Suprapubic skin (tissue), 4 donors: ENCODE results near the gene FLT1.

ENCODE experiments used
- EP300 ChIP-seq: sonication (generic); formaldehyde crosslinking; IDR thresholded peaks from one replicate; pipeline ENCODE4 v1.6.1; 2017; ENCODE audit warnings: antibody characterized with exemption
- POLR2A ChIP-seq, 2 donors: fragments of 450-650 bp; IDR thresholded peaks; one replicate each; pipeline ENCODE4 v1.6.1; 2017; ENCODE audit warnings: antibody characterized with exemption in 2 of 2, mild to moderate bottlenecking in 2 of 2, moderate library complexity in 2 of 2
- POLR2AphosphoS5 ChIP-seq, 3 donors: sonication (generic); formaldehyde crosslinking; IDR thresholded peaks; one replicate each; pipeline ENCODE4 v1.6.1; 2017; ENCODE audit warnings: antibody characterized with exemption in 3 of 3
- TF ChIP-seq, protein P1 (sequence below), 2 donors: fragments of 200-600 bp in 1 of 2; fragments of 450-650 bp in 1 of 2; sonication (generic) in 1 of 2; IDR thresholded peaks; one replicate each; pipeline ENCODE4 v1.5.1; 2016 to 2019; ENCODE audit warnings: antibody characterized with exemption in 2 of 2, mild to moderate bottlenecking in 1 of 2, moderate library complexity in 1 of 2

DNA sequence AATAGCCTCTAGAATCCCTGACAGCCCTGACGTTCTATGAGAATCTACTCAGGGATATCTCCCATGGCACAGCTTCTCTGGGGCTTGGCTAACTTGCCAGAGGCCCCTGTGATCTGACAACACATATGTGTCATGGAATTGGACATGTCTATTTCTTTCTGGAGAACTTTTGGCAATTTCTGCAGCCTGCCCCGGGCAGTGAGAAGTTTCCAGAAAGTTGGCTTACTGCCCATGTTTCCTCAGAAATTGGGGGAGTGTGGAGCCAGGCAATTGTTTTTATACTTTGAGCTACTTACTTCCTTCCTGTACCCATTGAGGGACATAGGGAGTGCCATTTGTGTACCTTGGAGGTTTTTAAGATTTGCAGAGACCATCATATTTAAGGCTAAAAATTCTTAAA, 98.9 kb downstream of the FLT1 start:
- TF ChIP-seq POLR2A (IDR thresholded peaks at IDR 0.05) (no peak), POLR2AphosphoS5 (IDR thresholded peaks at IDR 0.05) (no peak), EP300 (no peak)
- TF ChIP-seq, protein P1, sequence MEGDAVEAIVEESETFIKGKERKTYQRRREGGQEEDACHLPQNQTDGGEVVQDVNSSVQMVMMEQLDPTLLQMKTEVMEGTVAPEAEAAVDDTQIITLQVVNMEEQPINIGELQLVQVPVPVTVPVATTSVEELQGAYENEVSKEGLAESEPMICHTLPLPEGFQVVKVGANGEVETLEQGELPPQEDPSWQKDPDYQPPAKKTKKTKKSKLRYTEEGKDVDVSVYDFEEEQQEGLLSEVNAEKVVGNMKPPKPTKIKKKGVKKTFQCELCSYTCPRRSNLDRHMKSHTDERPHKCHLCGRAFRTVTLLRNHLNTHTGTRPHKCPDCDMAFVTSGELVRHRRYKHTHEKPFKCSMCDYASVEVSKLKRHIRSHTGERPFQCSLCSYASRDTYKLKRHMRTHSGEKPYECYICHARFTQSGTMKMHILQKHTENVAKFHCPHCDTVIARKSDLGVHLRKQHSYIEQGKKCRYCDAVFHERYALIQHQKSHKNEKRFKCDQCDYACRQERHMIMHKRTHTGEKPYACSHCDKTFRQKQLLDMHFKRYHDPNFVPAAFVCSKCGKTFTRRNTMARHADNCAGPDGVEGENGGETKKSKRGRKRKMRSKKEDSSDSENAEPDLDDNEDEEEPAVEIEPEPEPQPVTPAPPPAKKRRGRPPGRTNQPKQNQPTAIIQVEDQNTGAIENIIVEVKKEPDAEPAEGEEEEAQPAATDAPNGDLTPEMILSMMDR (IDR thresholded peaks at IDR 0.05): no peak
